CD14-positive monocyte (primary cell): ENCODE results near the gene UBE2QL1. TPM values are rescaled to one million over a fixed set of nuclear protein-coding genes. Genes with fewer than 3 reads are reported as not detected.

Source experiments
- DNase-seq, 3 donors: peaks; one replicate each; pipeline ENCODE4 v3.0.0-alpha.2; 2011 to 2022
- H2AFZ ChIP-seq: 2 replicates; pipeline ENCODE4 v1.6.0; 2012; ENCODE audit warnings: mild to moderate bottlenecking, low read depth, low read length, inconsistent platforms; ENCODE audit not compliant: insufficient read depth, poor library complexity, severe bottlenecking
- H3K27ac ChIP-seq, 2 donors: 1 replicate in 1 of 2; 2 replicates in 1 of 2; pipeline ENCODE4 v1.5.1; 2012 to 2013; ENCODE audit warnings: low read length in 2 of 2, control low read depth in 1 of 2, inconsistent platforms in 1 of 2, low read depth in 1 of 2, mild to moderate bottlenecking in 1 of 2
- H3K27me3 ChIP-seq, 2 donors: one replicate each; pipeline versions ENCODE4 v1.6.0 to v1.6.1; 2011 to 2013; ENCODE audit warnings: low read length in 2 of 2; ENCODE audit not compliant: control insufficient read depth in 2 of 2, insufficient read depth in 2 of 2
- H3K36me3 ChIP-seq, 2 donors: replicated peaks in 1 of 2; 1 replicate in 1 of 2; 2 replicates in 1 of 2; pipeline versions ENCODE4 v1.5.1 to v1.6.1; 2012 to 2013; ENCODE audit warnings: low read length in 2 of 2, control low read depth in 1 of 2, inconsistent platforms in 1 of 2, mild to moderate bottlenecking in 1 of 2; ENCODE audit not compliant: insufficient read depth in 2 of 2, control insufficient read depth in 1 of 2
- H3K4me1 ChIP-seq, 2 donors: 1 replicate in 1 of 2; 2 replicates in 1 of 2; pipeline versions ENCODE4 v1.5.1 to v1.6.1; 2012 to 2013; ENCODE audit warnings: low read length in 2 of 2, control low read depth in 1 of 2, inconsistent platforms in 1 of 2, mild to moderate bottlenecking in 1 of 2, moderate library complexity in 1 of 2; ENCODE audit not compliant: insufficient read depth in 2 of 2, control insufficient read depth in 1 of 2
- H3K4me2 ChIP-seq: replicated peaks from 2 replicates; pipeline ENCODE3; 2012; ENCODE audit warnings: low read length, moderate library complexity, mild to moderate bottlenecking; ENCODE audit not compliant: poor library complexity, severe bottlenecking; ENCODE audit errors: extremely low read depth
- H3K4me3 ChIP-seq, 3 experiments: fragments of 200-600 bp in 1 of 3; sonication (generic) in 1 of 3; replicated peaks in 1 of 3; 1 replicate in 2 of 3; 2 replicates in 1 of 3; pipeline ENCODE4 v1.5.1; 2011 to 2013; ENCODE audit warnings: low read length in 3 of 3, mild to moderate bottlenecking in 3 of 3, control low read depth in 2 of 3, low read depth in 2 of 3, inconsistent platforms in 1 of 3, moderate library complexity in 1 of 3
- H3K79me2 ChIP-seq: 2 replicates; pipeline ENCODE4 v1.6.0; 2012; ENCODE audit warnings: mild to moderate bottlenecking, control low read depth, inconsistent platforms, low read length, moderate library complexity; ENCODE audit not compliant: insufficient read depth
- H3K9ac ChIP-seq: 2 replicates; pipeline ENCODE4 v1.6.0; 2017; ENCODE audit warnings: low read length, mild to moderate bottlenecking; ENCODE audit not compliant: insufficient read depth, poor library complexity, severe bottlenecking
- H3K9me3 ChIP-seq, 2 donors: replicated peaks in 1 of 2; 1 replicate in 1 of 2; 2 replicates in 1 of 2; pipeline versions ENCODE4 v1.5.1 to v1.6.1; 2012 to 2013; ENCODE audit warnings: low read length in 2 of 2, control low read depth in 1 of 2; ENCODE audit not compliant: control insufficient read depth in 1 of 2, insufficient read depth in 1 of 2
- H4K20me1 ChIP-seq: 2 replicates; pipeline ENCODE4 v1.6.0; 2012; ENCODE audit warnings: mild to moderate bottlenecking, low read length, control low read depth, moderate library complexity; ENCODE audit not compliant: insufficient read depth
- H3K27ac Mint-ChIP-seq, 7 donors: one replicate each; pipeline ENCODE4 v1.8.0; 2020; ENCODE audit warnings: mild to moderate bottlenecking in 7 of 7, mixed read lengths in 7 of 7, moderate library complexity in 6 of 7, inconsistent platforms in 2 of 7
- H3K27me3 Mint-ChIP-seq, 3 donors: one replicate each; pipeline ENCODE4 v1.8.0; 2021 to 2022; ENCODE audit warnings: low read depth in 3 of 3, mild to moderate bottlenecking in 3 of 3, mixed read lengths in 3 of 3, moderate library complexity in 3 of 3, inconsistent platforms in 1 of 3
- H3K36me3 Mint-ChIP-seq, 2 donors: one replicate each; pipeline ENCODE4 v1.8.0; 2020; ENCODE audit warnings: mixed read lengths in 2 of 2, inconsistent platforms in 1 of 2, mild to moderate bottlenecking in 1 of 2
- H3K4me1 Mint-ChIP-seq: one replicate; pipeline ENCODE4 v1.8.0; 2020; ENCODE audit warnings: mild to moderate bottlenecking, mixed read lengths
- H3K4me3 Mint-ChIP-seq, 2 donors: one replicate each; pipeline ENCODE4 v1.8.0; 2020; ENCODE audit warnings: mild to moderate bottlenecking in 2 of 2, mixed read lengths in 2 of 2, moderate library complexity in 1 of 2
- H3K9me3 Mint-ChIP-seq, 7 donors: one replicate each; pipeline ENCODE4 v1.8.0; 2020 to 2022; ENCODE audit warnings: mixed read lengths in 7 of 7, mild to moderate bottlenecking in 6 of 7, moderate library complexity in 6 of 7, inconsistent platforms in 2 of 7
- CTCF ChIP-seq: fragments of 200-600 bp; IDR thresholded peaks from one replicate; pipeline ENCODE4 v1.8.0; 2022; ENCODE audit warnings: antibody characterized with exemption, mild to moderate bottlenecking
- WGBS: methylation state at CpG from one replicate; pipeline ENCODE4 v1.1.5; 2013; ENCODE audit warnings: missing lambda C conversion rate; ENCODE audit not compliant: insufficient coverage; 5-methylcytosine and 5-hydroxymethylcytosine counted together
- intact Hi-C, 2 donors: fragments of 100-400 bp; cut with micrococcal nuclease; formaldehyde crosslinking; loops; one replicate each; pipeline versions ENCODE4 v1.15.0 to v1.15.1; 2023
- polyA plus RNA-seq, 3 donors: library from polyadenylated mRNA; depleted of rRNA in 1 of 3; unstranded in 2 of 3; stranded (reverse) in 1 of 3; fragments of 300-500 nt in 2 of 3; fragments of >200 nt in 1 of 3; fragmentation: Illumina TruSeq in 2 of 3; gene quantifications; 1 replicate in 2 of 3; 2 replicates in 1 of 3; pipeline ENCODE4 v1.2.3, GENCODE V29; 2012 to 2021

The UBE2QL1 gene
- polyA plus RNA-seq, 3 donors = not detected

- DNase-seq = no peak
- peaks cover 10 to 15% (median 11%) of the 10 kb centered on the region in 3 donors for H3K27me3 Mint-ChIP-seq
Measured at GRCh38 chr5:6506611-6507010, 58.0 kb downstream of the UBE2QL1 start.

GRCh38 chr5:6508931-6509330 lies 60.3 kb downstream of the UBE2QL1 start:
- H3K4me1 ChIP-seq = no peaks in the 10 kb centered on the region
- no peak overlapping the region for H3K27ac ChIP-seq
- DNase-seq = no peak
- H3K79me2 ChIP-seq = no peaks in the 10 kb centered on the region
- H3K27me3 ChIP-seq = no peaks in the 10 kb centered on the region
- H3K36me3 Mint-ChIP-seq = no peaks in the 10 kb centered on the region
- no peaks in the 10 kb centered on the region for H4K20me1 ChIP-seq
- H3K4me3 ChIP-seq = no peak overlapping the region
- H3K4me2 ChIP-seq = no peak overlapping the region
- peaks cover 0 to 3% of the 10 kb centered on the region in 2 donors for H3K9me3 ChIP-seq
- H2AFZ ChIP-seq = no peak overlapping the region
- 96% methylated on average over 11 of the region's 11 CpGs for WGBS
- H3K4me3 Mint-ChIP-seq = no peak overlapping the region
- H3K9me3 Mint-ChIP-seq = peaks cover 0 to 22% (median 4%) of the 10 kb centered on the region in 7 donors
- no peaks in the 10 kb centered on the region for H3K36me3 ChIP-seq
- H3K9ac ChIP-seq = no peak overlapping the region
- intact Hi-C loops = no loop called here
- peaks cover 10 to 14% (median 11%) of the 10 kb centered on the region in 3 donors for H3K27me3 Mint-ChIP-seq
- no peak overlapping the region for H3K27ac Mint-ChIP-seq
- TF ChIP-seq CTCF = no peak
- no peaks in the 10 kb centered on the region for H3K4me1 Mint-ChIP-seq

More at GRCh38 chr5:6506611-6507010, 58.0 kb downstream of the UBE2QL1 start:
- Histone ChIP-seq H3K27ac (no peak overlapping the region), H3K4me1 (no peaks in the 10 kb centered on the region), H2AFZ (no peak overlapping the region), H3K4me3 (no peak overlapping the region), H3K79me2 (no peaks in the 10 kb centered on the region), H3K9ac (no peak overlapping the region), H4K20me1 (no peaks in the 10 kb centered on the region), H3K36me3 (no peaks in the 10 kb centered on the region), H3K27me3 (no peaks in the 10 kb centered on the region), H3K4me2 (no peak overlapping the region), H3K9me3 (peaks cover 0 to 18% of the 10 kb centered on the region in 2 donors)
- no peaks in the 10 kb centered on the region for H3K36me3 Mint-ChIP-seq
- peak overlapping the region in 1 of 2 donors; percentile 57 for H3K4me3 Mint-ChIP-seq
- no peaks in the 10 kb centered on the region for H3K4me1 Mint-ChIP-seq
- H3K27ac Mint-ChIP-seq = no peak overlapping the region
- intact Hi-C loops = no loop called here
- H3K9me3 Mint-ChIP-seq = peaks cover 3 to 24% (median 9%) of the 10 kb centered on the region in 7 donors
- no peak for TF ChIP-seq CTCF
- WGBS = 25% methylated on average over 16 of the region's 16 CpGs
